H1 (cell line): ENCODE data around the gene CA9. TPM values are rescaled to one million over a fixed set of nuclear protein-coding genes. Genes with fewer than 3 reads are reported as not detected.
A peak's percentile ranks its signal among the peaks of the same experiment; 100 is the strongest.

Experiments used
- CTCF ChIA-PET: fragments of 300-600 bp; sonication (Branson Sonifier 250); formaldehyde crosslinking; loops from one replicate; lab custom pipeline; 2021; ENCODE audit not compliant: partially characterized antibody; lab: Charles Lee
- POLR2A ChIA-PET: fragments of 300-600 bp; sonication (Branson Sonifier 250); formaldehyde crosslinking; loops from one replicate; lab custom pipeline; 2021; ENCODE audit warnings: inconsistent platforms; ENCODE audit not compliant: partially characterized antibody; lab: Charles Lee
- DNase-seq, 2 experiments: peaks; one replicate each; pipeline versions ENCODE4 v3.0.0 to v3.0.0-alpha.2; 2010 to 2022; ENCODE audit warnings: low spot score in 2 of 2, low read depth in 1 of 2, mixed read lengths in 1 of 2
- FAIRE-seq: peaks from 2 replicates; lab custom pipeline; 2011; peaks lifted over from hg19 to GRCh38; lab: Jason Lieb, UNC
- H2AFZ ChIP-seq: 2 replicates; pipeline ENCODE4 v1.8.1; 2012; ENCODE audit warnings: low read length, inconsistent platforms
- H2AK5ac ChIP-seq: 2 replicates; pipeline ENCODE4 v1.6.1; 2013; ENCODE audit warnings: low read depth, low read length
- H2BK120ac ChIP-seq: replicated peaks from 2 replicates; pipeline ENCODE3; 2013; ENCODE audit warnings: low read depth, low read length, inconsistent platforms
- H2BK12ac ChIP-seq: 2 replicates; pipeline ENCODE4 v1.6.1; 2013; ENCODE audit warnings: low read depth, low read length
- H2BK15ac ChIP-seq: 2 replicates; pipeline ENCODE4 v1.6.1; 2013; ENCODE audit warnings: low read length
- H2BK20ac ChIP-seq: 2 replicates; pipeline ENCODE4 v1.6.1; 2013; ENCODE audit warnings: low read length
- H2BK5ac ChIP-seq: 2 replicates; pipeline ENCODE4 v1.6.1; 2013; ENCODE audit warnings: low read depth, low read length
- H3K14ac ChIP-seq: 2 replicates; pipeline ENCODE4 v1.6.1; 2013; ENCODE audit warnings: inconsistent platforms; ENCODE audit not compliant: insufficient read length
- H3K18ac ChIP-seq: 2 replicates; pipeline ENCODE4 v1.6.1; 2013; ENCODE audit warnings: low read length; ENCODE audit errors: extremely low read depth
- H3K23ac ChIP-seq: 2 replicates; pipeline ENCODE4 v1.6.1; 2013; ENCODE audit warnings: inconsistent platforms; ENCODE audit not compliant: insufficient read length
- H3K23me2 ChIP-seq: 2 replicates; pipeline ENCODE4 v1.6.1; 2013; ENCODE audit warnings: low read depth, low read length
- H3K27ac ChIP-seq: 2 replicates; pipeline ENCODE4 v1.6.1; 2011; ENCODE audit warnings: low read depth, low read length, inconsistent platforms
- H3K27me3 ChIP-seq, 4 experiments: replicated peaks in 1 of 4; 1 replicate in 1 of 4; 2 replicates in 3 of 4; pipeline versions ENCODE4 v1.6.1 to v1.8.1; 2011 to 2013; ENCODE audit warnings: low read length in 3 of 4, mild to moderate bottlenecking in 3 of 4, inconsistent platforms in 2 of 4, mixed read lengths in 2 of 4, moderate library complexity in 1 of 4; ENCODE audit not compliant: control insufficient read depth in 3 of 4, insufficient read depth in 3 of 4; ENCODE audit errors: extremely low read depth in 1 of 4
- H3K36me3 ChIP-seq, 4 experiments: 2 replicates each; pipeline versions ENCODE4 v1.6.1 to v1.8.1; 2011 to 2013; ENCODE audit warnings: mild to moderate bottlenecking in 4 of 4, low read length in 3 of 4, moderate library complexity in 2 of 4, control low read depth in 1 of 4, inconsistent platforms in 1 of 4; ENCODE audit not compliant: insufficient read depth in 4 of 4, control insufficient read depth in 2 of 4
- H3K4ac ChIP-seq: replicated peaks from 2 replicates; pipeline ENCODE3; 2013; ENCODE audit warnings: low read length, low read depth, mixed read lengths, inconsistent platforms; ENCODE audit not compliant: insufficient read length
- H3K4me1 ChIP-seq, 4 experiments: replicated peaks in 1 of 4; 1 replicate in 1 of 4; 2 replicates in 3 of 4; pipeline versions ENCODE4 v1.6.1 to v1.8.1; 2011 to 2013; ENCODE audit warnings: low read length in 3 of 4, inconsistent platforms in 2 of 4, mixed read lengths in 1 of 4; ENCODE audit not compliant: insufficient read depth in 4 of 4, control insufficient read depth in 3 of 4
- H3K4me2 ChIP-seq, 2 experiments: 2 replicates each; pipeline versions ENCODE4 v1.6.1 to v1.8.1; 2011 to 2013; ENCODE audit warnings: low read depth in 2 of 2, low read length in 2 of 2, control low read depth in 1 of 2, inconsistent platforms in 1 of 2, mild to moderate bottlenecking in 1 of 2; ENCODE audit not compliant: insufficient read depth in 1 of 2
- H3K4me3 ChIP-seq, 4 experiments: fragments of 200-600, 300-600 bp in 1 of 4; sonication (generic), shearing (Covaris generic), sonication (Bioruptor Twin) in 1 of 4; 2 replicates each; pipeline versions ENCODE4 v1.5.1 to v1.8.1; 2011 to 2016; ENCODE audit warnings: low read length in 4 of 4, low read depth in 3 of 4, control low read depth in 2 of 4, inconsistent platforms in 2 of 4, mild to moderate bottlenecking in 2 of 4, mixed read lengths in 1 of 4, moderate library complexity in 1 of 4; ENCODE audit not compliant: insufficient read depth in 2 of 4; ENCODE audit errors: extremely low read depth in 1 of 4
- H3K56ac ChIP-seq: replicated peaks from 2 replicates; pipeline ENCODE3; 2013; ENCODE audit warnings: low read depth, mild to moderate bottlenecking, mixed read lengths, low read length, inconsistent platforms; ENCODE audit not compliant: insufficient read length
- H3K79me1 ChIP-seq: 2 replicates; pipeline ENCODE4 v1.6.1; 2013; ENCODE audit warnings: low read depth, low read length, control low read depth
- H3K79me2 ChIP-seq, 2 experiments: 2 replicates each; pipeline versions ENCODE4 v1.6.1 to v1.8.1; 2012 to 2013; ENCODE audit warnings: low read length in 2 of 2, mild to moderate bottlenecking in 2 of 2, inconsistent platforms in 1 of 2; ENCODE audit not compliant: insufficient read depth in 2 of 2, control insufficient read depth in 1 of 2
- H3K9ac ChIP-seq, 4 experiments: replicated peaks in 1 of 4; 1 replicate in 1 of 4; 2 replicates in 3 of 4; pipeline versions ENCODE4 v1.6.1 to v1.8.1; 2011 to 2013; ENCODE audit warnings: low read depth in 3 of 4, low read length in 3 of 4, control low read depth in 2 of 4, mild to moderate bottlenecking in 2 of 4, moderate library complexity in 2 of 4, inconsistent platforms in 1 of 4; ENCODE audit errors: extremely low read depth in 1 of 4
- H3K9me3 ChIP-seq, 2 experiments: 2 replicates each; pipeline versions ENCODE4 v1.6.1 to v1.8.1; 2012 to 2013; ENCODE audit warnings: mild to moderate bottlenecking in 2 of 2, moderate library complexity in 2 of 2, control low read depth in 1 of 2, inconsistent platforms in 1 of 2, low read depth in 1 of 2, low read length in 1 of 2, mixed read lengths in 1 of 2; ENCODE audit not compliant: insufficient read depth in 2 of 2
- H4K20me1 ChIP-seq, 2 experiments: replicated peaks in 1 of 2; 2 replicates each; pipeline versions ENCODE3 to v1.8.1; 2011 to 2013; ENCODE audit warnings: inconsistent platforms in 2 of 2, low read length in 2 of 2, mild to moderate bottlenecking in 1 of 2; ENCODE audit not compliant: insufficient read depth in 2 of 2, control insufficient read depth in 1 of 2
- H4K5ac ChIP-seq: 2 replicates; pipeline ENCODE4 v1.6.1; 2013; ENCODE audit warnings: low read length, low read depth, mixed read lengths, inconsistent platforms; ENCODE audit not compliant: insufficient read length
- H4K8ac ChIP-seq: 2 replicates; pipeline ENCODE4 v1.8.0; 2013; ENCODE audit warnings: mild to moderate bottlenecking, moderate library complexity, low read length, inconsistent platforms; ENCODE audit not compliant: insufficient read depth; ENCODE audit errors: extremely low read depth
- H4K91ac ChIP-seq: replicated peaks from 2 replicates; pipeline ENCODE3; 2013; ENCODE audit warnings: low read length, mixed read lengths, inconsistent platforms; ENCODE audit not compliant: insufficient read length
- BACH1 ChIP-seq: IDR thresholded peaks from 2 replicates; pipeline ENCODE4 v1.6.1; 2012; ENCODE audit warnings: low read length, improper control_type of control experiment
- BCL11A ChIP-seq, 2 experiments: IDR thresholded peaks; one replicate each; pipeline ENCODE4 v1.6.1; 2011; ENCODE audit warnings: low read depth in 2 of 2, low read length in 2 of 2, mild to moderate bottlenecking in 2 of 2
- BRCA1 ChIP-seq: IDR thresholded peaks from 2 replicates; pipeline ENCODE4 v1.6.1; 2012; ENCODE audit warnings: low read depth, low read length, improper control_type of control experiment
- CTBP2 ChIP-seq: IDR thresholded peaks from 2 replicates; pipeline ENCODE4 v1.7.0; 2011; ENCODE audit warnings: borderline replicate concordance, mild to moderate bottlenecking, moderate library complexity, mixed read lengths, low read length; ENCODE audit not compliant: insufficient read depth, insufficient read length
- JUN ChIP-seq: IDR thresholded peaks from 2 replicates; pipeline ENCODE4 v1.6.1; 2011; ENCODE audit warnings: low read depth, mild to moderate bottlenecking, improper control_type of control experiment, low read length
- KDM1A ChIP-seq: fragments of 200-600, 300-600 bp; sonication (generic); IDR thresholded peaks from 2 replicates; pipeline ENCODE4 v1.7.1; 2016; ENCODE audit warnings: mild to moderate bottlenecking, low read length, borderline replicate concordance
- MAFK ChIP-seq: IDR thresholded peaks from 2 replicates; pipeline ENCODE4 v1.6.1; 2012; ENCODE audit warnings: low read depth, mild to moderate bottlenecking, improper control_type of control experiment, low read length
- YY1 ChIP-seq: IDR thresholded peaks from 2 replicates; pipeline ENCODE4 v1.6.1; 2011; ENCODE audit warnings: low read depth, mild to moderate bottlenecking, low read length
- WGBS, 2 experiments: shearing (Covaris generic) in 1 of 2; methylation state at CpG; one replicate each; pipeline versions ENCODE4 v1.1.6 to v1.1.7; 2013 to 2015; ENCODE audit warnings: low lambda C conversion rate in 2 of 2, mixed read lengths in 2 of 2, inconsistent platforms in 1 of 2, low coverage in 1 of 2, missing lambda C conversion rate in 1 of 2; ENCODE audit not compliant: insufficient replicate concordance in 2 of 2, insufficient coverage in 1 of 2, insufficient read length in 1 of 2; ENCODE audit errors: extremely low coverage in 1 of 2, missing lambda C conversion rate in 1 of 2; 5-methylcytosine and 5-hydroxymethylcytosine counted together
- polyA plus RNA-seq, 7 experiments: library from polyadenylated mRNA; depleted of rRNA in 3 of 7; stranded (reverse) in 5 of 7; unstranded in 2 of 7; fragments of >200 nt in 5 of 7; fragments of 200-250 nt in 2 of 7; gene quantifications; 1 replicate in 5 of 7; 2 replicates in 1 of 7; 4 replicates in 1 of 7; pipeline versions ENCODE4 v1.2.1 to v1.2.3, GENCODE V29; 2011 to 2013; ENCODE audit warnings: missing spikeins in 2 of 7, mixed read lengths in 2 of 7
- total RNA-seq: library from RNA; stranded (reverse); fragmentation: NEBNext Ultra II Directional; extraction: Animal tissue kit (Norgen Biotek cat#: 25700); gene quantifications from 2 replicates; pipeline ENCODE4 v1.2.1, GENCODE V29; 2021

The CA9 gene
- total and polyA plus RNA-seq, 2 of the 8 experiments (the other 6 are each of a cell fraction or from before 2014, with no cell fraction given) = 1.3 to 1.8 TPM

GRCh38 chr9:35656348-35656747, 17.4 kb upstream of the CA9 start:
- no peak overlapping the region for H3K4me3 ChIP-seq
- H3K4me2 ChIP-seq = peak overlapping the region in 1 of 2 experiments; percentile 92; a peak in 1 of 4 replicates
- CTCF ChIA-PET = interaction anchor here (0.8 to 15.9 kb wide), 16 partner anchors 8 to 137 kb away, joined by 3 to 347 read pairs (median 4); partner anchors contain the start of genes ARHGEF39, CREB3, SIT1 and TESK1
- H2BK5ac ChIP-seq = no peak overlapping the region
- no peaks in the 10 kb centered on the region for H3K9me3 ChIP-seq
- no peak overlapping the region for H4K8ac ChIP-seq
- H3K27ac ChIP-seq = no peak overlapping the region
- H2BK15ac ChIP-seq = no peak overlapping the region
- no peak overlapping the region for H3K23ac ChIP-seq
- H3K14ac ChIP-seq = no peak overlapping the region
- H2AK5ac ChIP-seq = no peak overlapping the region
- H3K27me3 ChIP-seq = peaks cover 0 to 7% (median 0%) of the 10 kb centered on the region in 4 experiments; a peak in 1 of 7 replicates
- H3K18ac ChIP-seq = no peak overlapping the region
- H2BK120ac ChIP-seq = no peak overlapping the region
- no peak overlapping the region for H3K9ac ChIP-seq
- H2BK12ac ChIP-seq = no peak overlapping the region
- no peak overlapping the region for H2BK20ac ChIP-seq
- H4K5ac ChIP-seq = no peak overlapping the region
- H4K20me1 ChIP-seq = peaks cover 2 to 4% of the 10 kb centered on the region in 2 experiments
- no peak overlapping the region for H3K56ac ChIP-seq
- DNase-seq (no peak), FAIRE-seq (no peak)
- H3K23me2 ChIP-seq = peaks cover 10% of the 10 kb centered on the region
- H4K91ac ChIP-seq = no peak overlapping the region
- H3K4me1 ChIP-seq = peaks cover 0 to 2% (median under 1%) of the 10 kb centered on the region in 4 experiments; a peak in 5 of 7 replicates
- no peaks in the 10 kb centered on the region for H3K79me2 ChIP-seq
- peaks cover 0 to 11% (median under 1%) of the 10 kb centered on the region in 4 experiments; a peak in 4 of 8 replicates for H3K36me3 ChIP-seq
- 90% methylated on average over 17 of the region's 17 CpGs; no CpG with 5 or more reads in 1 of the 2 experiments for WGBS, 2 experiments
- POLR2A ChIA-PET = interaction anchor here (0.6 to 7.9 kb wide), 7 partner anchors 9 to 75 kb away, joined by 3 to 84 read pairs (median 4); partner anchors contain the start of genes CREB3, TLN1 and TPM2
- H3K79me1 ChIP-seq = no peaks in the 10 kb centered on the region
- no peak overlapping the region for H2AFZ ChIP-seq
- no peak overlapping the region for H3K4ac ChIP-seq
- TF ChIP-seq CTBP2 (no peak), BRCA1 (no peak), KDM1A (no peak), BACH1 (no peak), MAFK (no peak), JUN (no peak), YY1 (no peak), BCL11A (IDR thresholded peaks at IDR 0.05; ENCODE audit: low read depth in 2 of 2, low read length in 2 of 2) (no peak)
